SJSA1 (cell line): Measurements from ENCODE around the gene RIPK3. TPM values are rescaled to one million over a fixed set of nuclear protein-coding genes. Genes with fewer than 3 reads are reported as not detected.
"Not testable (repeated sequence)": the region's sequence is repeated elsewhere in the genome, so short reads cannot be mapped to it uniquely, and the experiment has no call there.

Source experiments
- DNase-seq, 2 experiments: peaks; one replicate each; pipeline ENCODE4 v3.0.0-alpha.2; 2015 to 2020; ENCODE audit warnings: low spot score in 2 of 2, low read depth in 1 of 2
- H3K27ac ChIP-seq: fragments of 250-450 bp; sonication (Bioruptor Pico); 2 replicates; pipeline ENCODE4 v1.5.1; 2020; ENCODE audit warnings: mild to moderate bottlenecking, moderate library complexity
- H3K27me3 ChIP-seq: fragments of 250-450 bp; sonication (Bioruptor Pico); replicated peaks from 2 replicates; pipeline ENCODE4 v1.5.1; 2020; ENCODE audit warnings: mild to moderate bottlenecking, moderate library complexity
- H3K36me3 ChIP-seq: fragments of 250-450 bp; sonication (Bioruptor Pico); 2 replicates; pipeline ENCODE4 v1.5.1; 2020; ENCODE audit warnings: mild to moderate bottlenecking
- H3K4me1 ChIP-seq: fragments of 250-450 bp; sonication (Bioruptor Pico); replicated peaks from 2 replicates; pipeline ENCODE4 v1.6.1; 2021; ENCODE audit warnings: mild to moderate bottlenecking
- H3K4me3 ChIP-seq: fragments of 250-450 bp; sonication (Bioruptor Pico); 2 replicates; pipeline ENCODE4 v1.5.1; 2020; ENCODE audit warnings: mild to moderate bottlenecking
- H3K9me3 ChIP-seq: fragments of 250-450 bp; sonication (Bioruptor Pico); replicated peaks from 2 replicates; pipeline ENCODE4 v1.5.1; 2020; ENCODE audit warnings: mild to moderate bottlenecking
- total RNA-seq: library from RNA; depleted of rRNA; stranded (reverse); fragments of >200 nt; shearing (Covaris generic); gene quantifications from 2 replicates; pipeline ENCODE4 v1.2.3, GENCODE V29; 2014; rRNA removed

The RIPK3 gene
- not detected in 2 replicates for total RNA-seq

GRCh38 chr14:24339284-24340151 is at the start of gene RIPK3:
Gene RIPK3 (minus strand): TSS chr14:24339991. CDS start chr14:24339826, 165 bp downstream.
- no peaks in the 10 kb centered on the region for H3K36me3 ChIP-seq
- DNase-seq: no peak
- H3K9me3 ChIP-seq: no peaks in the 10 kb centered on the region
- H3K27me3 ChIP-seq: no peaks in the 10 kb centered on the region
- H3K4me1 ChIP-seq: no peaks in the 10 kb centered on the region
- H3K27ac ChIP-seq: no peak within 1 kb of the TSS
- no peak within 1 kb of the TSS for H3K4me3 ChIP-seq

GRCh38 chr14:24389226-24389848 is 49.5 kb upstream of the RIPK3 start:
- H3K36me3 ChIP-seq: no peaks in the 10 kb centered on the region
- no peaks in the 10 kb centered on the region for H3K9me3 ChIP-seq
- no peaks in the 10 kb centered on the region for H3K27me3 ChIP-seq
- H3K4me3 ChIP-seq: no peak overlapping the region
- peaks cover 18% of the 10 kb centered on the region for H3K4me1 ChIP-seq
- peak overlapping the region; percentile 45; the same call in 1 of the 2 replicates for H3K27ac ChIP-seq
- DNase-seq: peak; percentile 67 to 76

- peaks cover 18% of the 10 kb centered on the region for H3K4me1 ChIP-seq
- no peak for DNase-seq
- no peaks in the 10 kb centered on the region for H3K27me3 ChIP-seq
- H3K27ac ChIP-seq: peak overlapping the region; percentile 45; the same call in 1 of the 2 replicates
- H3K4me3 ChIP-seq: no peak overlapping the region
- H3K36me3 ChIP-seq: no peaks in the 10 kb centered on the region
- no peaks in the 10 kb centered on the region for H3K9me3 ChIP-seq
Measured at GRCh38 chr14:24388474-24389179, 48.8 kb upstream of the RIPK3 start.

- not testable (repeated sequence) for DNase-seq, H3K27me3 ChIP-seq, H3K27ac ChIP-seq, H3K4me3 ChIP-seq, H3K36me3 ChIP-seq, H3K9me3 ChIP-seq
- peaks cover 18% of the 10 kb centered on the region for H3K4me1 ChIP-seq
Measured at GRCh38 chr14:24387579-24387978, 47.8 kb upstream of the RIPK3 start.

GRCh38 chr14:24387009-24387345 is 47.2 kb upstream of the RIPK3 start:
- no peaks in the 10 kb centered on the region for H3K36me3 ChIP-seq
- H3K4me3 ChIP-seq: no peak overlapping the region
- no peaks in the 10 kb centered on the region for H3K27me3 ChIP-seq
- peaks cover 12% of the 10 kb centered on the region for H3K4me1 ChIP-seq
- H3K9me3 ChIP-seq: no peaks in the 10 kb centered on the region
- DNase-seq: no peak
- no peak overlapping the region for H3K27ac ChIP-seq

- no peaks in the 10 kb centered on the region for H3K9me3 ChIP-seq
- no peak overlapping the region for H3K4me3 ChIP-seq
- H3K27me3 ChIP-seq: no peaks in the 10 kb centered on the region
- DNase-seq: no peak
- no peaks in the 10 kb centered on the region for H3K36me3 ChIP-seq
- H3K27ac ChIP-seq: no peak overlapping the region
- H3K4me1 ChIP-seq: peaks cover 12% of the 10 kb centered on the region
Measured at GRCh38 chr14:24385524-24385923, 45.7 kb upstream of the RIPK3 start.

GRCh38 chr14:24384169-24384568 is 44.4 kb upstream of the RIPK3 start:
- Histone ChIP-seq H3K36me3 (no peaks in the 10 kb centered on the region), H3K9me3 (no peaks in the 10 kb centered on the region), H3K27me3 (no peaks in the 10 kb centered on the region), H3K4me3 (no peak overlapping the region), H3K4me1 (peaks cover 10% of the 10 kb centered on the region), H3K27ac (no peak overlapping the region)
- no peak for DNase-seq

- Histone ChIP-seq H3K4me3 (no peak overlapping the region), H3K4me1 (no peaks in the 10 kb centered on the region), H3K27ac (no peak overlapping the region), H3K9me3 (no peaks in the 10 kb centered on the region), H3K36me3 (peaks cover 4% of the 10 kb centered on the region; the same call in 1 of the 2 replicates), H3K27me3 (no peaks in the 10 kb centered on the region)
- no peak for DNase-seq
Measured at GRCh38 chr14:24382064-24382371, 42.2 kb upstream of the RIPK3 start.

- DNase-seq: no peak
- no peak overlapping the region for H3K27ac ChIP-seq
- H3K4me3 ChIP-seq: no peak overlapping the region
- H3K36me3 ChIP-seq: peaks cover 4% of the 10 kb centered on the region; the same call in 1 of the 2 replicates
- no peaks in the 10 kb centered on the region for H3K9me3 ChIP-seq
- H3K4me1 ChIP-seq: no peaks in the 10 kb centered on the region
- no peaks in the 10 kb centered on the region for H3K27me3 ChIP-seq
Measured at GRCh38 chr14:24381363-24382063, 41.7 kb upstream of the RIPK3 start.

- Histone ChIP-seq H3K9me3 (no peaks in the 10 kb centered on the region), H3K27me3 (no peaks in the 10 kb centered on the region), H3K4me3 (no peak overlapping the region), H3K36me3 (peaks cover 4% of the 10 kb centered on the region; the same call in 1 of the 2 replicates), H3K4me1 (no peaks in the 10 kb centered on the region), H3K27ac (no peak overlapping the region)
- no peak for DNase-seq
Measured at GRCh38 chr14:24379907-24380730, 40.3 kb upstream of the RIPK3 start.

GRCh38 chr14:24378981-24379906 is 39.5 kb upstream of the RIPK3 start:
- Histone ChIP-seq H3K27me3 (no peaks in the 10 kb centered on the region), H3K9me3 (no peaks in the 10 kb centered on the region), H3K36me3 (peaks cover 7% of the 10 kb centered on the region), H3K4me3 (no peak overlapping the region), H3K4me1 (no peaks in the 10 kb centered on the region), H3K27ac (no peak overlapping the region)
- DNase-seq: no peak

- Histone ChIP-seq H3K4me3 (no peak overlapping the region), H3K4me1 (no peaks in the 10 kb centered on the region), H3K36me3 (peaks cover 14% of the 10 kb centered on the region), H3K9me3 (no peaks in the 10 kb centered on the region), H3K27ac (no peak overlapping the region), H3K27me3 (no peaks in the 10 kb centered on the region)
- DNase-seq: no peak
Measured at GRCh38 chr14:24378327-24378726, 38.5 kb upstream of the RIPK3 start.
